ENCODE data around the gene KIF17.

GRCh38 chr1:20678599-20678998 lies 39.2 kb downstream of the KIF17 start:
- TF ChIP-seq POLR2A (IDR thresholded peaks at IDR 0.05; ENCODE audit: low read depth, low read length) = no peak
- TF ChIP-seq TAF1 (IDR thresholded peaks at IDR 0.05; ENCODE audit: low read depth, low read length) = no peak
